Hepatocyte (in vitro differentiated cells): ENCODE data around the gene TCEA3. TPM values are rescaled to one million over a fixed set of nuclear protein-coding genes. Genes with fewer than 3 reads are reported as not detected.

Experiments
- DNase-seq: peaks from one replicate; pipeline ENCODE4 v3.0.0-alpha.2; 2016; ENCODE audit warnings: low spot score
- H2AFZ ChIP-seq: fragments of 200-600 bp; sonication (generic); 2 replicates; pipeline ENCODE4 v1.6.0; 2016; ENCODE audit warnings: antibody characterized with exemption, mild to moderate bottlenecking
- H3K27ac ChIP-seq: fragments of 200-600 bp; sonication (generic); 2 replicates; pipeline ENCODE4 v1.5.1; 2016; ENCODE audit warnings: mild to moderate bottlenecking
- H3K27me3 ChIP-seq: fragments of 200-600 bp; sonication (generic); 2 replicates; pipeline ENCODE4 v1.6.1; 2016
- H3K36me3 ChIP-seq: fragments of 200-600 bp; sonication (generic); replicated peaks from 2 replicates; pipeline ENCODE4 v1.5.1; 2016; ENCODE audit warnings: low read depth; ENCODE audit not compliant: insufficient read depth
- H3K4me1 ChIP-seq: fragments of 200-600 bp; sonication (generic); 2 replicates; pipeline ENCODE4 v1.5.1; 2016; ENCODE audit warnings: mild to moderate bottlenecking, moderate library complexity; ENCODE audit not compliant: insufficient read depth
- H3K4me2 ChIP-seq: fragments of 200-600 bp; sonication (generic); 2 replicates; pipeline ENCODE4 v1.6.0; 2016
- H3K4me3 ChIP-seq: fragments of 200-600 bp; sonication (generic); 2 replicates; pipeline ENCODE4 v1.5.1; 2016; ENCODE audit warnings: mild to moderate bottlenecking
- H3K79me2 ChIP-seq: fragments of 200-600 bp; sonication (generic); 2 replicates; pipeline ENCODE4 v1.6.0; 2017; ENCODE audit warnings: mild to moderate bottlenecking
- H3K9me2 ChIP-seq: fragments of 200-600 bp; sonication (generic); replicated peaks from 2 replicates; pipeline ENCODE4 v1.6.0; 2017; ENCODE audit warnings: mild to moderate bottlenecking; ENCODE audit not compliant: insufficient read depth
- H3K9me3 ChIP-seq: fragments of 200-600 bp; sonication (generic); 2 replicates; pipeline ENCODE4 v1.5.1; 2016; ENCODE audit warnings: low read depth, mild to moderate bottlenecking
- H4K20me1 ChIP-seq: fragments of 200-600 bp; sonication (generic); 2 replicates; pipeline ENCODE4 v1.6.0; 2016; ENCODE audit warnings: mild to moderate bottlenecking; ENCODE audit not compliant: insufficient read depth, poor library complexity, severe bottlenecking
- EZH2 ChIP-seq: fragments of 200-600 bp; sonication (generic); IDR thresholded peaks from 2 replicates; pipeline ENCODE4 v1.6.1; 2016; ENCODE audit warnings: antibody characterized with exemption, mild to moderate bottlenecking, borderline replicate concordance
- EZH2phosphoT487 ChIP-seq: fragments of 200-600 bp; sonication (generic); IDR thresholded peaks from one replicate; pipeline ENCODE4 v1.6.1; 2018; ENCODE audit warnings: antibody characterized with exemption, mild to moderate bottlenecking, low read depth, moderate library complexity; ENCODE audit not compliant: unreplicated experiment, severe bottlenecking
- WGBS: methylation state at CpG from one replicate; pipeline ENCODE4 v1.1.6; 2016; ENCODE audit warnings: low lambda C conversion rate; ENCODE audit errors: missing lambda C conversion rate; 5-methylcytosine and 5-hydroxymethylcytosine counted together
- polyA plus RNA-seq: library from polyadenylated mRNA; unstranded; fragments of >200 nt; fragmentation: Nextera tagmentation; extraction: Ambion mirVana; gene quantifications from 2 replicates; pipeline ENCODE4 v1.2.1, GENCODE V29; 2016
- total RNA-seq: library from RNA; depleted of rRNA; stranded (reverse); fragments of >200 nt; gene quantifications from 2 replicates; pipeline ENCODE4 v1.2.3, GENCODE V29; 2014
- TF ChIP-seq, protein P1 (sequence below): fragments of 200-600 bp; sonication (generic); IDR thresholded peaks from 2 replicates; pipeline ENCODE4 v1.5.1; 2016; ENCODE audit warnings: antibody characterized with exemption, mild to moderate bottlenecking; ENCODE audit not compliant: poor library complexity

Gene TCEA3
- total and polyA plus RNA-seq, 2 experiments from 2014 or later = 30.2 to 31.2 TPM

DNA sequence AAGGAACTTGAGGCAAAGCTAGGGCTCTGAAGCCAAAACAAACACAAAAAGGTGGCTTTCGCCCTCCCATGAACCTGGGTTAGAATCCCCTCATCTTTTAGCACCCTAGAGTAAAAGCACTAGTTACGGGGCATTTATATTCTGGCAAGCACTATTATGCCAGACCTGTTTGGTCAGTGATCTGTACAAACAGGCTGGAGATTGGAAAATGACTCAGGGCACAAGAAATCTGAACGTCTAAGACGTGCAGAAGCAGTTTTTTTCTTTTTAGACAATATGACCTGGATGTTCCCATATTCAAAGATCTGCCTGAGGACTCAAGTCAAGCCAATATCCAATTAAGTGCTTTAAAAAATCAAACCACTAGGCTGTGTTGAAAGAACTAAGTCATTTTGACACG lies 58.0 kb downstream of the TCEA3 start:
- 82% methylated on average over 5 of the region's 5 CpGs for WGBS
- H3K9me2 ChIP-seq = no peaks in the 10 kb centered on the region
- TF ChIP-seq, protein P1, sequence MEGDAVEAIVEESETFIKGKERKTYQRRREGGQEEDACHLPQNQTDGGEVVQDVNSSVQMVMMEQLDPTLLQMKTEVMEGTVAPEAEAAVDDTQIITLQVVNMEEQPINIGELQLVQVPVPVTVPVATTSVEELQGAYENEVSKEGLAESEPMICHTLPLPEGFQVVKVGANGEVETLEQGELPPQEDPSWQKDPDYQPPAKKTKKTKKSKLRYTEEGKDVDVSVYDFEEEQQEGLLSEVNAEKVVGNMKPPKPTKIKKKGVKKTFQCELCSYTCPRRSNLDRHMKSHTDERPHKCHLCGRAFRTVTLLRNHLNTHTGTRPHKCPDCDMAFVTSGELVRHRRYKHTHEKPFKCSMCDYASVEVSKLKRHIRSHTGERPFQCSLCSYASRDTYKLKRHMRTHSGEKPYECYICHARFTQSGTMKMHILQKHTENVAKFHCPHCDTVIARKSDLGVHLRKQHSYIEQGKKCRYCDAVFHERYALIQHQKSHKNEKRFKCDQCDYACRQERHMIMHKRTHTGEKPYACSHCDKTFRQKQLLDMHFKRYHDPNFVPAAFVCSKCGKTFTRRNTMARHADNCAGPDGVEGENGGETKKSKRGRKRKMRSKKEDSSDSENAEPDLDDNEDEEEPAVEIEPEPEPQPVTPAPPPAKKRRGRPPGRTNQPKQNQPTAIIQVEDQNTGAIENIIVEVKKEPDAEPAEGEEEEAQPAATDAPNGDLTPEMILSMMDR = no peak
- no peak for TF ChIP-seq EZH2phosphoT487
- TF ChIP-seq EZH2 = no peak
- H3K36me3 ChIP-seq = peaks cover 32% of the 10 kb centered on the region
- H3K4me1 ChIP-seq = peaks cover 24% of the 10 kb centered on the region
- no peak overlapping the region for H3K4me3 ChIP-seq
- peaks cover 65% of the 10 kb centered on the region for H3K79me2 ChIP-seq
- H3K9me3 ChIP-seq = peaks cover 35% of the 10 kb centered on the region
- no peaks in the 10 kb centered on the region for H3K27me3 ChIP-seq
- H3K27ac ChIP-seq = no peak overlapping the region
- no peak overlapping the region for H2AFZ ChIP-seq
- no peaks in the 10 kb centered on the region for H4K20me1 ChIP-seq
- peak overlapping the region; percentile 77 for H3K4me2 ChIP-seq
- DNase-seq = no peak

DNA sequence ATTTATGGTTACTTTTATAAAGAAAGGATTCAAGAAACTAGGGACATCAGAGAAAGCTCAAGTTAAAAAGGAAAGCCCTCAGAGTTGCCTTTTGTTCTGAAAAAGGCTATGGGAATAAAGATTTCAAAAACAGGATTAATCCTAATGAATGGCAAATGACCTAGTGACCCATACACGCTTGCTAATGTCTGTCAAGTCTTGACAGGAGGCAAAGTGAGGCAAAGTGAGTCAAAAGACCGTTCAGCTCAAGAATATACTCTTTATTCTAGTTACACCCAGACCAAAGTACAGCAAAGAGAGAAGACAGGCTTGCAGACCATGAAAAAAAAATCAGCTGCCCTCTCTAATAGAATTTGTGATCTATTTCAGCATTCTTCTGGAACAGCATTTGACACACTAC lies 58.4 kb downstream of the TCEA3 start:
- Histone ChIP-seq H3K79me2 (peaks cover 65% of the 10 kb centered on the region), H3K4me3 (no peak overlapping the region), H3K4me1 (peaks cover 20% of the 10 kb centered on the region), H3K27ac (no peak overlapping the region), H4K20me1 (no peaks in the 10 kb centered on the region), H2AFZ (no peak overlapping the region), H3K36me3 (peaks cover 36% of the 10 kb centered on the region), H3K9me2 (no peaks in the 10 kb centered on the region), H3K27me3 (no peaks in the 10 kb centered on the region), H3K9me3 (peaks cover 40% of the 10 kb centered on the region), H3K4me2 (no peak overlapping the region)
- WGBS = 93% methylated on average over 2 of the region's 2 CpGs
- no peak for DNase-seq
- TF ChIP-seq EZH2 (no peak), EZH2phosphoT487 (no peak)
- TF ChIP-seq, protein P1 = no peak

- TF ChIP-seq, protein P1 = no peak
- TF ChIP-seq EZH2phosphoT487 (no peak), EZH2 (no peak)
- WGBS = 98% methylated on average over 13 of the region's 13 CpGs
- peaks cover 62% of the 10 kb centered on the region for H3K9me3 ChIP-seq
Observed at GRCh38 chr1:23362218-23362713, 62.3 kb downstream of the TCEA3 start.

DNA sequence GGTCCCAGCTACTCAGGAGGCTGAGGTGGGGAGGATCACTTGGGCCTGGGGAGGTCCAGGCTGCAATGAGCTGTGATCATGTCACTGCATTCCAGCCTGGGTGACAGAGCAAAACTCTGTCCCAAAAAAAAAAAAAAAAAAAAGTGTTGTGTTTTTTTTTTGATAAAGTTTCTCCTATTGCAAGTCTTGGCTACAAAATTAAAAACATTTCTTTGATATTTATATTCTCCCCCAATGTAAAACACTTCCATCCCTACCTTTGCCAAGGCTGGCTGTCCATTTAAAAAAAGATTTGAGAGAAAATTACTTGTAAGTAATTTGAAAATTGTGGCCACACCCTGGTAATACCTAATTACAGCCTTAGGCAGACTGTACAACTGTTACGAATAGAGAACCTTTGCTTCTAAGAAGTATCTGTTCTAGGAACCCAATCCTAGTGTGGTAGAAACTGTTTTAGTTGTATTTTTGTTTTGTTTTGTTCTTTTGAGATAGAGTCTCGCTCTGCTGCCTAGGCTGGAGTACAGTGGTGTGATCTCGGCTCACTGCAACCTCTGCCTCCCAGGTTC lies 66.2 kb downstream of the TCEA3 start:
- DNase-seq = no peak
- Histone ChIP-seq H3K4me3 (no peak overlapping the region), H3K79me2 (peaks cover 26% of the 10 kb centered on the region), H3K36me3 (peaks cover 36% of the 10 kb centered on the region), H3K9me2 (no peaks in the 10 kb centered on the region), H3K27me3 (no peaks in the 10 kb centered on the region), H2AFZ (no peak overlapping the region), H3K9me3 (peaks cover 45% of the 10 kb centered on the region), H3K4me1 (no peaks in the 10 kb centered on the region), H4K20me1 (no peaks in the 10 kb centered on the region), H3K4me2 (no peak overlapping the region), H3K27ac (no peak overlapping the region)
- 91% methylated on average over 3 of the region's 3 CpGs for WGBS
- TF ChIP-seq, protein P1 = no peak
- TF ChIP-seq EZH2 (no peak), EZH2phosphoT487 (no peak)

More at GRCh38 chr1:23362218-23362713, 62.3 kb downstream of the TCEA3 start:
- Histone ChIP-seq H3K36me3 (peaks cover 51% of the 10 kb centered on the region), H3K4me3 (no peak overlapping the region), H3K79me2 (peaks cover 58% of the 10 kb centered on the region), H3K4me1 (peaks cover 4% of the 10 kb centered on the region), H3K27me3 (no peaks in the 10 kb centered on the region), H3K9me2 (no peaks in the 10 kb centered on the region), H2AFZ (no peak overlapping the region), H4K20me1 (no peaks in the 10 kb centered on the region), H3K27ac (no peak overlapping the region), H3K4me2 (no peak overlapping the region)
- DNase-seq = no peak
